ENCODE measurements around the gene ANKRD37. TPM values are rescaled to one million over a fixed set of nuclear protein-coding genes. Genes with fewer than 3 reads are reported as not detected.

The ANKRD37 gene
- total RNA-seq, 1 experiment from 2014 or later: 3.7 TPM

DNA sequence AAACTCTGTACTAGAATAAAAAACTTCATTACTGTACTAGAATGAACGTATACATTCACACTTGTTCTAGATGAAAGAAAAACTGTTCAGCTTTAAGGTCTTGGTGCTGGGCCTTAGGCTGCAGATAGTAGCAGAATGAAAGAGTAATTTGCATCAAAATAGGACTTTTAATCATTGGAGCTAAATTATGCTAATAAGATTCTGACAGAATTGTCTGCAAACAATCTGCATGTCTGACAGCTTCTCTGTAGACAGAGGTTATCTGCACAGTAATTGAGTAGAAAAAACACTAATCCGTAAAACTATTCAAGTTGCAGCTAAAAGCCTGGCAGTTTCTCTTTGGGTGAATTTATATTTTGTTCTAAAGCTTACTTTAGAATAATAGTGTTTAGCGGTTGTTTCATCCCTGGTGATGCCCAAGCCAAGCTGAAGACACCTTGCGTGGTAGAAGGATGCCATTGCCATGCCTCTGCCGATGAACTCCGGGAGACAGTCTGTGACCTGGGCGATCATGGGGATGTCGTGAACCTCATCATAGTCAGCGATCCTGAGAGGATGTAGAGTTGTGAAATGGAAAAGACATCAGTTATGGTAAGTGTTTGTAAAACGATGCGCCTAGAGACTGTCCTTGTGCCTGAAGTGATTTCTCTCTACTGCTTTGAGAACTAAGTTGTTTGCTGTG, 26.2 kb upstream of the ANKRD37 start:
- Histone ChIP-seq H3K9ac (ENCODE audit: extremely low read depth, insufficient read length, low read length) (no peak overlapping the region), H2AFZ (ENCODE audit: low read length) (no peak overlapping the region), H3K27ac (ENCODE audit: insufficient read length, low read depth, low read length) (no peak overlapping the region), H3K23ac (ENCODE audit: insufficient read length, low read depth, low read length) (no peak overlapping the region), H2BK5ac (ENCODE audit: insufficient read length, low read length) (no peak overlapping the region), H3K14ac (ENCODE audit: insufficient read depth, low read length) (no peak overlapping the region), H2BK12ac (ENCODE audit: insufficient read length, low read depth, low read length) (no peak overlapping the region), H3K9me3 (ENCODE audit: control insufficient read depth, low read depth, low read length) (no peaks in the 10 kb centered on the region), H4K20me1 (ENCODE audit: control insufficient read depth, insufficient read depth, insufficient read length) (no peaks in the 10 kb centered on the region), H3K4ac (ENCODE audit: low read depth, low read length) (no peak overlapping the region), H2BK20ac (ENCODE audit: low read depth, low read length, poor library complexity, severe bottlenecking) (no peak overlapping the region), H3T11ph (ENCODE audit: low read length) (no peak overlapping the region), H3K27me3 (ENCODE audit: insufficient read depth, low read length) (no peaks in the 10 kb centered on the region), H2BK15ac (ENCODE audit: low read depth, low read length) (no peak overlapping the region), H4K8ac (replicated peaks; ENCODE audit: insufficient read length, low read depth, low read length) (no peak overlapping the region), H3K56ac (ENCODE audit: insufficient read length, low read depth, low read length) (no peak overlapping the region), H3K79me2 (ENCODE audit: insufficient read depth, low read length) (no peaks in the 10 kb centered on the region), H3K18ac (ENCODE audit: insufficient read length, low read depth, low read length) (no peak overlapping the region), H4K5ac (ENCODE audit: insufficient read length, low read depth, low read length) (no peak overlapping the region), H3K4me1 (ENCODE audit: insufficient read depth, low read length) (no peaks in the 10 kb centered on the region; the same call in 1 of the 2 replicates), H2AK5ac (ENCODE audit: insufficient read length, low read length) (no peak overlapping the region), H3K79me1 (ENCODE audit: insufficient read depth, low read depth, low read length, poor library complexity, severe bottlenecking) (no peaks in the 10 kb centered on the region), H3K4me2 (ENCODE audit: insufficient read depth, insufficient read length, low read length) (no peak overlapping the region), H4K91ac (ENCODE audit: insufficient read length, low read depth, low read length) (no peak overlapping the region), H3K23me2 (ENCODE audit: insufficient read length, low read depth, low read length, poor library complexity, severe bottlenecking) (no peaks in the 10 kb centered on the region), H2BK120ac (ENCODE audit: low read depth, low read length, poor library complexity, severe bottlenecking) (no peak overlapping the region)
- no peak for DNase-seq
- Mint-ChIP-seq H3K27me3 (ENCODE audit: low read depth) (no peaks in the 10 kb centered on the region), H3K9me3 (no peaks in the 10 kb centered on the region), H3K4me3 (no peak overlapping the region), H3K27ac (peak overlapping the region in 1 of 3 experiments; percentile 72; a peak in 2 of 7 replicates), H3K4me1 (peaks cover 7 to 10% of the 10 kb centered on the region in 2 experiments; a peak in 3 of 4 replicates), H3K36me3 (ENCODE audit: insufficient read depth in 1 of 3, low read depth in 3 of 3) (peaks cover 1 to 13% (median 10%) of the 10 kb centered on the region in 3 experiments; a peak in 4 of 7 replicates)
- no CpG with 5 or more reads among the region's 11 CpGs for WGBS (ENCODE audit: extremely low coverage, insufficient read length, low lambda C conversion rate)
- TF ChIP-seq, protein P1, sequence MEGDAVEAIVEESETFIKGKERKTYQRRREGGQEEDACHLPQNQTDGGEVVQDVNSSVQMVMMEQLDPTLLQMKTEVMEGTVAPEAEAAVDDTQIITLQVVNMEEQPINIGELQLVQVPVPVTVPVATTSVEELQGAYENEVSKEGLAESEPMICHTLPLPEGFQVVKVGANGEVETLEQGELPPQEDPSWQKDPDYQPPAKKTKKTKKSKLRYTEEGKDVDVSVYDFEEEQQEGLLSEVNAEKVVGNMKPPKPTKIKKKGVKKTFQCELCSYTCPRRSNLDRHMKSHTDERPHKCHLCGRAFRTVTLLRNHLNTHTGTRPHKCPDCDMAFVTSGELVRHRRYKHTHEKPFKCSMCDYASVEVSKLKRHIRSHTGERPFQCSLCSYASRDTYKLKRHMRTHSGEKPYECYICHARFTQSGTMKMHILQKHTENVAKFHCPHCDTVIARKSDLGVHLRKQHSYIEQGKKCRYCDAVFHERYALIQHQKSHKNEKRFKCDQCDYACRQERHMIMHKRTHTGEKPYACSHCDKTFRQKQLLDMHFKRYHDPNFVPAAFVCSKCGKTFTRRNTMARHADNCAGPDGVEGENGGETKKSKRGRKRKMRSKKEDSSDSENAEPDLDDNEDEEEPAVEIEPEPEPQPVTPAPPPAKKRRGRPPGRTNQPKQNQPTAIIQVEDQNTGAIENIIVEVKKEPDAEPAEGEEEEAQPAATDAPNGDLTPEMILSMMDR (conservative IDR thresholded peaks at IDR 0.05): no peak

All from H9 (cell line).